ENCODE measurements around the gene TLX1.
A peak's percentile ranks its signal among the peaks of the same experiment; 100 is the strongest.

Gene TLX1

GRCh38 chr10:101161494-101162299 is 30.6 kb downstream of the TLX1 start:
- DNase-seq: peak; percentile 68 to 84
- TF ChIP-seq POLR2A (IDR thresholded peaks at IDR 0.05; ENCODE audit: low read length) (no peak), GATA1 (IDR thresholded peaks at IDR 0.05; ENCODE audit: low read depth, low read length) (no peak)

GRCh38 chr10:101162677-101163076 is 31.6 kb downstream of the TLX1 start:
- no peak for DNase-seq
- TF ChIP-seq GATA1 (IDR thresholded peaks at IDR 0.05; ENCODE audit: low read depth, low read length): no peak
- no peak for TF ChIP-seq POLR2A (IDR thresholded peaks at IDR 0.05; ENCODE audit: low read length)

GRCh38 chr10:101164020-101164419 is 32.9 kb downstream of the TLX1 start:
- TF ChIP-seq GATA1 (IDR thresholded peaks at IDR 0.05; ENCODE audit: low read depth, low read length) (no peak), POLR2A (IDR thresholded peaks at IDR 0.05; ENCODE audit: low read length) (no peak)
- DNase-seq: no peak

GRCh38 chr10:101165736-101166135 is 34.6 kb downstream of the TLX1 start:
- no peak for DNase-seq
- TF ChIP-seq GATA1 (IDR thresholded peaks at IDR 0.05; ENCODE audit: low read depth, low read length) (no peak), POLR2A (IDR thresholded peaks at IDR 0.05; ENCODE audit: low read length) (no peak)

GRCh38 chr10:101166430-101166829 is 35.3 kb downstream of the TLX1 start:
- TF ChIP-seq GATA1 (IDR thresholded peaks at IDR 0.05; ENCODE audit: low read depth, low read length): no peak
- no peak for TF ChIP-seq POLR2A (IDR thresholded peaks at IDR 0.05; ENCODE audit: low read length)
- no peak for DNase-seq

- TF ChIP-seq POLR2A (IDR thresholded peaks at IDR 0.05; ENCODE audit: low read length): no peak
- no peak for DNase-seq
Measured at GRCh38 chr10:101172741-101173140, 41.6 kb downstream of the TLX1 start.

GRCh38 chr10:101174319-101174718 is 43.2 kb downstream of the TLX1 start:
- DNase-seq: no peak
- TF ChIP-seq GATA1 (IDR thresholded peaks at IDR 0.05; ENCODE audit: low read depth, low read length) (no peak), POLR2A (IDR thresholded peaks at IDR 0.05; ENCODE audit: low read length) (no peak)

GRCh38 chr10:101176577-101176976 is 45.5 kb downstream of the TLX1 start:
- no peak for TF ChIP-seq GATA1 (IDR thresholded peaks at IDR 0.05; ENCODE audit: low read depth, low read length)
- no peak for TF ChIP-seq POLR2A (IDR thresholded peaks at IDR 0.05; ENCODE audit: low read length)
- DNase-seq: no peak

GRCh38 chr10:101182936-101183335 is 51.8 kb downstream of the TLX1 start:
- TF ChIP-seq POLR2A (IDR thresholded peaks at IDR 0.05; ENCODE audit: low read length): no peak
- TF ChIP-seq GATA1 (IDR thresholded peaks at IDR 0.05; ENCODE audit: low read depth, low read length): no peak
- DNase-seq: no peak

GRCh38 chr10:101183458-101184183 is 52.5 kb downstream of the TLX1 start:
- DNase-seq: no peak
- TF ChIP-seq POLR2A (IDR thresholded peaks at IDR 0.05; ENCODE audit: low read length): no peak
- TF ChIP-seq GATA1 (IDR thresholded peaks at IDR 0.05; ENCODE audit: low read depth, low read length): no peak

Data from erythroblast (primary cell).